ENCODE results near the gene NTF3. TPM values are rescaled to one million over a fixed set of nuclear protein-coding genes. Genes with fewer than 3 reads are reported as not detected.

The NTF3 gene
- total and polyA plus RNA-seq, 9 of the 15 experiments (the other 6 are each of a cell fraction or from before 2014, with no cell fraction given): not detected

GRCh38 chr12:5488626-5488955 lies 56.7 kb downstream of the NTF3 start:
- H3K36me3 ChIP-seq (ENCODE audit: control insufficient read depth, insufficient read depth, low read length): no peaks in the 10 kb centered on the region
- no peak overlapping the region for H3K4me3 ChIP-seq
- TF ChIP-seq ZSCAN32 (CRISPR knock-in tag; IDR thresholded peaks at IDR 0.05): no peak
- TF ChIP-seq HBP1 (CRISPR knock-in tag; IDR thresholded peaks at IDR 0.05): no peak
- no peak for TF ChIP-seq SMARCA5 (IDR thresholded peaks at IDR 0.05)
- TF ChIP-seq HDAC3 (IDR thresholded peaks at IDR 0.05; ENCODE audit: borderline replicate concordance, partially characterized antibody): no peak
- TF ChIP-seq ZNF436 (CRISPR knock-in tag; IDR thresholded peaks at IDR 0.05): no peak
- no peak for TF ChIP-seq BACH1 (tag; IDR thresholded peaks at IDR 0.05)
- POLR2A ChIA-PET: no interaction called here
- H3K79me2 ChIP-seq (ENCODE audit: control insufficient read depth, insufficient read depth, low read length): no peaks in the 10 kb centered on the region
- H3K9me1 ChIP-seq (ENCODE audit: control insufficient read depth, insufficient read depth, low read length): no peaks in the 10 kb centered on the region
- no peak overlapping the region for H2AFZ ChIP-seq (ENCODE audit: low read depth, low read length)
- FAIRE-seq (no peak), ATAC-seq (no peak), DNase-seq (ENCODE audit: extremely low read depth in 1 of 4, low spot score in 3 of 4) (no peak)
- no peaks in the 10 kb centered on the region for H3K9me3 ChIP-seq (replicated peaks; ENCODE audit: control insufficient read depth, insufficient read depth, low read depth, low read length)
- in situ Hi-C loops (cut with MboI): no loop called here
- no peak overlapping the region for H3K4me2 ChIP-seq (ENCODE audit: insufficient read depth, low read length)
- H3K27ac ChIP-seq (ENCODE audit: extremely low read depth, low read depth, low read length): no peak overlapping the region
- no peak overlapping the region for H3K9ac ChIP-seq (ENCODE audit: insufficient read depth in 1 of 2, low read depth in 2 of 2, low read length in 2 of 2)
- H3K4me1 ChIP-seq (replicated peaks in 1 of 2; ENCODE audit: control insufficient read depth in 2 of 2, insufficient read depth in 2 of 2, low read length in 2 of 2): no peaks in the 10 kb centered on the region
- intact Hi-C loops (cut with micrococcal nuclease): no loop called here
- peaks cover 0 to 12% of the 10 kb centered on the region in 2 experiments; a peak in 3 of 5 replicates for H3K27me3 ChIP-seq (ENCODE audit: control insufficient read depth in 2 of 2, insufficient read depth in 2 of 2, low read length in 2 of 2)
- CTCF ChIA-PET (ENCODE audit: low intra/inter-chr PET ratio): no interaction called here
- WGBS (ENCODE audit: insufficient coverage, low coverage, missing lambda C conversion rate): 0% methylated on average over 2 of the region's 2 CpGs
- no TSS peak for BruUV-seq (replicated peaks)
- no peaks in the 10 kb centered on the region for H4K20me1 ChIP-seq (replicated peaks; ENCODE audit: control insufficient read depth, insufficient read depth, low read length)

- POLR2A ChIA-PET: no interaction called here
- in situ Hi-C loops (cut with MboI): no loop called here
Observed at GRCh38 chr12:5489017-5489416, 57.1 kb downstream of the NTF3 start.

More at GRCh38 chr12:5489017-5489416, 57.1 kb downstream of the NTF3 start:
- ATAC-seq (no peak), DNase-seq (ENCODE audit: extremely low read depth in 1 of 4, low spot score in 3 of 4) (no peak), FAIRE-seq (no peak)
- CTCF ChIA-PET (ENCODE audit: low intra/inter-chr PET ratio): no interaction called here
- no peak overlapping the region for H3K4me2 ChIP-seq (ENCODE audit: insufficient read depth, low read length)
- H3K36me3 ChIP-seq (ENCODE audit: control insufficient read depth, insufficient read depth, low read length): no peaks in the 10 kb centered on the region
- H2AFZ ChIP-seq (ENCODE audit: low read depth, low read length): no peak overlapping the region
- H3K27me3 ChIP-seq (ENCODE audit: control insufficient read depth in 2 of 2, insufficient read depth in 2 of 2, low read length in 2 of 2): peaks cover 3 to 17% of the 10 kb centered on the region in 2 experiments; a peak in 3 of 5 replicates
- 3% methylated on average over 5 of the region's 5 CpGs for WGBS (ENCODE audit: insufficient coverage, low coverage, missing lambda C conversion rate)
- H3K9me1 ChIP-seq (ENCODE audit: control insufficient read depth, insufficient read depth, low read length): no peaks in the 10 kb centered on the region
- no peak overlapping the region for H3K27ac ChIP-seq (ENCODE audit: extremely low read depth, low read depth, low read length)
- H3K4me3 ChIP-seq: no peak overlapping the region
- intact Hi-C loops (cut with micrococcal nuclease): no loop called here
- H4K20me1 ChIP-seq (replicated peaks; ENCODE audit: control insufficient read depth, insufficient read depth, low read length): no peaks in the 10 kb centered on the region
- TF ChIP-seq HEY1 (CRISPR knock-in tag; IDR thresholded peaks at IDR 0.05; ENCODE audit: borderline replicate concordance) (no peak), ELK3 (CRISPR knock-in tag; IDR thresholded peaks at IDR 0.05) (no peak), E2F5 (CRISPR knock-in tag; IDR thresholded peaks at IDR 0.05) (no peak), MTA1 (IDR thresholded peaks at IDR 0.05; ENCODE audit: borderline replicate concordance) (no peak), SRSF3 (IDR thresholded peaks at IDR 0.05; ENCODE audit: insufficient read depth, low read length) (no peak), ZNF77 (CRISPR knock-in tag; IDR thresholded peaks at IDR 0.05) (no peak)
- H3K9me3 ChIP-seq (replicated peaks; ENCODE audit: control insufficient read depth, insufficient read depth, low read depth, low read length): no peaks in the 10 kb centered on the region
- no peaks in the 10 kb centered on the region for H3K4me1 ChIP-seq (replicated peaks in 1 of 2; ENCODE audit: control insufficient read depth in 2 of 2, insufficient read depth in 2 of 2, low read length in 2 of 2)
- BruUV-seq (replicated peaks): no TSS peak
- H3K9ac ChIP-seq (ENCODE audit: insufficient read depth in 1 of 2, low read depth in 2 of 2, low read length in 2 of 2): no peak overlapping the region
- H3K79me2 ChIP-seq (ENCODE audit: control insufficient read depth, insufficient read depth, low read length): no peaks in the 10 kb centered on the region

All from K562 (cell line).